ENCODE measurements around the gene ELP4. TPM values are rescaled to one million over a fixed set of nuclear protein-coding genes. Genes with fewer than 3 reads are reported as not detected.

ELP4 gene
- total and polyA plus RNA-seq, 11 donors: 8.5 to 20.7 (median 14.1) TPM

DNA sequence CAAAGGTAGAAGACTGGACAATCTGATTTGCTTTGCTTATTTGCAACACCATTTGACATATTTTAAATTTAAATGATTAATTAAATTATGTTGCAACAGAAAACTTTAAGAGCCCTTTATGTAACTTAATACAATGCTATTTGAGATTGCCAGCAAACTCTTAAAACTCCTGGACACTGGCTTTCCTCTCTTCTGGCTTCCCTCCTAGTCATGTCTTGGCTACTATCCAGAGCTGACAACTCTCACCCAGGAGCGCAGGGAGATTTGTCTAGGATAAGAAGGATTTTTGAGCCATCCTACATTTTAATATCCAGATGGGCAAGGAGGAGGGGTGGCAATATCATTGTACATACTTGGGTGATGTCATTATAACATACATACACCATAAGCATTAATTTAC lies 134.3 kb downstream of the ELP4 start:
- no peak for ATAC-seq
- Histone ChIP-seq H3K27ac (no peak overlapping the region), H3K4me1 (peaks cover 0 to 19% (median 0%) of the 10 kb centered on the region in 12 donors), H3K36me3 (peaks cover 0 to 8% (median 0%) of the 10 kb centered on the region in 9 donors), H3K27me3 (no peaks in the 10 kb centered on the region), H3K4me3 (no peak overlapping the region), H3K9me3 (no peaks in the 10 kb centered on the region)
- TF ChIP-seq POLR2A (IDR thresholded peaks at IDR 0.05): no peak
- TF ChIP-seq, protein P1, sequence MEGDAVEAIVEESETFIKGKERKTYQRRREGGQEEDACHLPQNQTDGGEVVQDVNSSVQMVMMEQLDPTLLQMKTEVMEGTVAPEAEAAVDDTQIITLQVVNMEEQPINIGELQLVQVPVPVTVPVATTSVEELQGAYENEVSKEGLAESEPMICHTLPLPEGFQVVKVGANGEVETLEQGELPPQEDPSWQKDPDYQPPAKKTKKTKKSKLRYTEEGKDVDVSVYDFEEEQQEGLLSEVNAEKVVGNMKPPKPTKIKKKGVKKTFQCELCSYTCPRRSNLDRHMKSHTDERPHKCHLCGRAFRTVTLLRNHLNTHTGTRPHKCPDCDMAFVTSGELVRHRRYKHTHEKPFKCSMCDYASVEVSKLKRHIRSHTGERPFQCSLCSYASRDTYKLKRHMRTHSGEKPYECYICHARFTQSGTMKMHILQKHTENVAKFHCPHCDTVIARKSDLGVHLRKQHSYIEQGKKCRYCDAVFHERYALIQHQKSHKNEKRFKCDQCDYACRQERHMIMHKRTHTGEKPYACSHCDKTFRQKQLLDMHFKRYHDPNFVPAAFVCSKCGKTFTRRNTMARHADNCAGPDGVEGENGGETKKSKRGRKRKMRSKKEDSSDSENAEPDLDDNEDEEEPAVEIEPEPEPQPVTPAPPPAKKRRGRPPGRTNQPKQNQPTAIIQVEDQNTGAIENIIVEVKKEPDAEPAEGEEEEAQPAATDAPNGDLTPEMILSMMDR (IDR thresholded peaks at IDR 0.05): no peak
- 20 to 57% (median 51%) methylated on average over 1 of the region's 1 CpG for WGBS, 4 donors
- no peak for DNase-seq
- intact Hi-C loops (cut with DNase I): loop anchor here in 7 of 10 donors (5.0 to 10.0 kb wide), 5 partner anchors 231 to 531 kb away; no protein-coding TSS in a partner anchor

DNA sequence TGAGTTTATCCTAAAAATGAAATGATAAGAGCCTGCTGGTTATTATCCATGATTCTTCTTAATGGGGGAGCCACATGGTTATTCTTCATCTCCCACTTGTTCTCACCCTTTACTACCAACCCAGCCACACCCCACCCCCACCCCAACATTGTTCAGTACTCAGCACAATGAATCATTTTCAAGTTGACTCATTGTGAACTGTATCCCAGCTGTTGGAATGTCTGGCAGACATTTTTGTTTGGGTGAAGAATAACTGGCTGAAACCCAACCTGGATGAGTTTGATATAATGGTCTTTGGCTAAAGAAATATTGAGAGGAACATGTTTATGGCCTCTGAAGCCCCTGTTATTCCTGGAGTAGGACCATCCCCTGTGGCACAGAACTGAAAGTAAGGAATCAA lies 136.2 kb downstream of the ELP4 start:
- Histone ChIP-seq H3K4me1 (peaks cover 0 to 19% (median 0%) of the 10 kb centered on the region in 12 donors), H3K36me3 (peaks cover 0 to 12% (median under 1%) of the 10 kb centered on the region in 9 donors), H3K27ac (no peak overlapping the region), H3K9me3 (no peaks in the 10 kb centered on the region), H3K4me3 (no peak overlapping the region), H3K27me3 (no peaks in the 10 kb centered on the region)
- intact Hi-C loops (cut with DNase I): loop anchor here in 4 of 10 donors (10.0 kb wide), 3 partner anchors 229 to 529 kb away; no protein-coding TSS in a partner anchor
- ATAC-seq (peak in 3 of 4 donors; percentile 37 to 93 (median 52)), DNase-seq (no peak)
- TF ChIP-seq, protein P1 (IDR thresholded peaks at IDR 0.05): no peak
- TF ChIP-seq POLR2A (IDR thresholded peaks at IDR 0.05): no peak

DNA sequence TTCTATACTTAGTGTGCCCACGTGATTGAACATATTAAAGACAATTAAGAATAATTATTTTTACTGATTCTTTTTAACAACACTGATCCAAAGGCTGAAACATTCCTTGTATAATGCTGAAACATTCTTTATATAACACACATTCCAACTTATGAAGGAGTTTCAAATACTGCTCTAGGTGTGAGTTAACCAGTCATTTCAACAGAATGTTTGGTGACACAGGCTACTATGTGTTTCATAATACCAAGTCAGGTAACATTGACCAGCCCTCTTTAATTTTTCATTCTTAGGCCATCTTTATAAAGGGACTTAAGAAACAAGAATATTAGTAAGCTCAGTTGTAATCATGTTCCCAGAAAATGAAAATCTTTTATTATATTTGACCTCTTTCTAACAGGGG lies 136.6 kb downstream of the ELP4 start:
- no peak for DNase-seq
- H3K27me3 ChIP-seq: no peaks in the 10 kb centered on the region
- no peak for TF ChIP-seq POLR2A (IDR thresholded peaks at IDR 0.05)
- peaks cover 0 to 14% (median 4%) of the 10 kb centered on the region in 9 donors for H3K36me3 ChIP-seq
- intact Hi-C loops (cut with DNase I): loop anchor here in 4 of 10 donors (10.0 kb wide), 3 partner anchors 229 to 529 kb away; no protein-coding TSS in a partner anchor
- H3K4me3 ChIP-seq: no peak overlapping the region
- 76 to 90% (median 81%) methylated on average over 1 of the region's 1 CpG for WGBS, 4 donors
- no peak overlapping the region for H3K27ac ChIP-seq
- peaks cover 0 to 19% (median 0%) of the 10 kb centered on the region in 12 donors for H3K4me1 ChIP-seq
- H3K9me3 ChIP-seq: no peaks in the 10 kb centered on the region
- ATAC-seq: no peak

DNA sequence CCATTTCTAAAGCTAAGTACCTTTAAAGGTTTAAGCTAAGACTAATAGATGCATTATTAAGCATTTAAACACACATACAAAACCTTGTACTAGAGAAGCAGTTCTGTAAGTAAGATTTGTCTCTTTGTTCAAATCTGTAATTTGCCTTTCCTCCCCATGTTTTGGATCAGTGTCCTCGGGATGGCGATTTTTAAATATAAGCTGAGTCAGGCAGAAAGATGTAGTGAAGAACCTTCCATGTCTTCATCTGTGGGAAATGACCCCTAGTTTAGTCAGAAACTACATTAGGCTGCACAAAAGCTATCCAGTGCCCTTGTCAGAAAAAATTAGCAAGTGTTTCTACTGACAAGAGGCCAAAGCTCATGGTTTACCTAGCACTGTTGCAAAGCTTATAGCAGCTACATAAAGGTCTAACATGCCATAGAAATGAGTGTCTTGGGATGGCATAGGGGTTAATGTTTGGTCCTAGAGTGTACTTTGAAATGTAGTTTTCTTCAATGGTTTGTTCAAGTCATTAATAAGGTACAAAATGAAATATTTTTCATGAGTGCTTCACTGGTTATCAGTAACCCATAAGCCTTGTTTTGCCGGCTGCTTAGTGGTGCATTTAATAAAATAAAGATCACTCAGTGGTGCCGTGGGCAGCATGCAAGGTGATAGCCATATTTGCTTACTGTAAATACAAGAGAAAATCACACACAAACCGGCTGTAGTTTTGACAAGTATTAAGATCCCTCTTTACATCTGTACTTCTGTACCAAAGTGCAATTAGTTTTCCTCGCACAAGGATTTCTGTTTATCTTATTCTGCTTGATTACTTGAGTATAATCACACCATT lies 139.8 kb downstream of the ELP4 start:
- WGBS, 4 donors: 92 to 97% (median 93%) methylated on average over 6 of the region's 6 CpGs

More for the DNA sequence above, 139.8 kb downstream of the ELP4 start:
- ATAC-seq (no peak), DNase-seq (no peak)
- TF ChIP-seq, protein P1 (IDR thresholded peaks at IDR 0.05): no peak
- TF ChIP-seq POLR2A (IDR thresholded peaks at IDR 0.05): no peak
- Histone ChIP-seq H3K36me3 (peaks cover 0 to 15% (median 4%) of the 10 kb centered on the region in 9 donors), H3K9me3 (no peaks in the 10 kb centered on the region), H3K4me3 (no peak overlapping the region), H3K27me3 (no peaks in the 10 kb centered on the region), H3K27ac (no peak overlapping the region), H3K4me1 (peaks cover 0 to 8% (median 0%) of the 10 kb centered on the region in 12 donors)
- intact Hi-C loops (cut with DNase I): loop anchor here in 4 of 10 donors (10.0 kb wide), 3 partner anchors 225 to 525 kb away; no protein-coding TSS in a partner anchor
